PFSK-1 (cell line): Measurements from ENCODE around the gene CASP7.

Experiments
- FOXP2 ChIP-seq: optimal IDR thresholded peaks from 2 replicates; pipeline ENCODE3; 2011; ENCODE audit warnings: borderline replicate concordance, control low read depth, inconsistent platforms; ENCODE audit not compliant: insufficient read depth; ENCODE audit errors: extremely low read length, extremely low read depth
- POLR2AphosphoS5 ChIP-seq: IDR thresholded peaks from 2 replicates; pipeline ENCODE4 v1.6.1; 2012; ENCODE audit warnings: low read depth, mild to moderate bottlenecking, control low read depth, low read length, moderate library complexity
- SIN3A ChIP-seq: IDR thresholded peaks from 2 replicates; pipeline ENCODE4 v1.6.1; 2012; ENCODE audit warnings: mild to moderate bottlenecking, low read length, moderate library complexity, borderline replicate concordance; ENCODE audit not compliant: insufficient read depth
- TAF1 ChIP-seq: IDR thresholded peaks from 2 replicates; pipeline ENCODE4 v1.6.1; 2012; ENCODE audit warnings: low read length, control low read depth, borderline replicate concordance; ENCODE audit not compliant: insufficient read depth
- TF ChIP-seq, protein P1 (sequence below), 2 experiments: IDR thresholded peaks; 2 replicates each; pipeline versions ENCODE4 v1.6.1 to v1.8.0; 2011 to 2012; ENCODE audit warnings: low read depth in 2 of 2, low read length in 2 of 2, control low read depth in 1 of 2, inconsistent platforms in 1 of 2, mild to moderate bottlenecking in 1 of 2, moderate library complexity in 1 of 2; ENCODE audit not compliant: insufficient read depth in 1 of 2

DNA sequence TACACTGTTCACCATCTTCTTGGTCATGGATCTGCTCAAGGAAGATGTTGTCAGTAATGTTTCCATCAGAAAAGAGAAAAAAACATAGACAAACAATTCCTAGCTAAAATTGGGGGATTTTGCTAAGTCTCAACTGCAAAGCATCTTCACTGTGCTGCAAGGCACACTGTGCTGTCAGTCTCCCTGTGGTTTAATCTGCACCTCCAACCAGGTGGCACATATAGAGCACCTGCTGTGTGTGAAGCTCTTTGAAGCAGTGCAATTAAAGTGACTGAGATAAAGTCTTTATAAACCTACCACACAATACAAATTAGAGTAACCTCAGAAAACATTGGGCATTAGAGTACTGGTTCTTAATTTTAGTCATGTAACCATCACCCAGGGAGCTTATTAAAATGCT lies 22.2 kb upstream of the CASP7 start:
- no peak for TF ChIP-seq SIN3A
- TF ChIP-seq, protein P1, sequence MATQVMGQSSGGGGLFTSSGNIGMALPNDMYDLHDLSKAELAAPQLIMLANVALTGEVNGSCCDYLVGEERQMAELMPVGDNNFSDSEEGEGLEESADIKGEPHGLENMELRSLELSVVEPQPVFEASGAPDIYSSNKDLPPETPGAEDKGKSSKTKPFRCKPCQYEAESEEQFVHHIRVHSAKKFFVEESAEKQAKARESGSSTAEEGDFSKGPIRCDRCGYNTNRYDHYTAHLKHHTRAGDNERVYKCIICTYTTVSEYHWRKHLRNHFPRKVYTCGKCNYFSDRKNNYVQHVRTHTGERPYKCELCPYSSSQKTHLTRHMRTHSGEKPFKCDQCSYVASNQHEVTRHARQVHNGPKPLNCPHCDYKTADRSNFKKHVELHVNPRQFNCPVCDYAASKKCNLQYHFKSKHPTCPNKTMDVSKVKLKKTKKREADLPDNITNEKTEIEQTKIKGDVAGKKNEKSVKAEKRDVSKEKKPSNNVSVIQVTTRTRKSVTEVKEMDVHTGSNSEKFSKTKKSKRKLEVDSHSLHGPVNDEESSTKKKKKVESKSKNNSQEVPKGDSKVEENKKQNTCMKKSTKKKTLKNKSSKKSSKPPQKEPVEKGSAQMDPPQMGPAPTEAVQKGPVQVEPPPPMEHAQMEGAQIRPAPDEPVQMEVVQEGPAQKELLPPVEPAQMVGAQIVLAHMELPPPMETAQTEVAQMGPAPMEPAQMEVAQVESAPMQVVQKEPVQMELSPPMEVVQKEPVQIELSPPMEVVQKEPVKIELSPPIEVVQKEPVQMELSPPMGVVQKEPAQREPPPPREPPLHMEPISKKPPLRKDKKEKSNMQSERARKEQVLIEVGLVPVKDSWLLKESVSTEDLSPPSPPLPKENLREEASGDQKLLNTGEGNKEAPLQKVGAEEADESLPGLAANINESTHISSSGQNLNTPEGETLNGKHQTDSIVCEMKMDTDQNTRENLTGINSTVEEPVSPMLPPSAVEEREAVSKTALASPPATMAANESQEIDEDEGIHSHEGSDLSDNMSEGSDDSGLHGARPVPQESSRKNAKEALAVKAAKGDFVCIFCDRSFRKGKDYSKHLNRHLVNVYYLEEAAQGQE (IDR thresholded peaks at IDR 0.05; ENCODE audit: insufficient read depth in 1 of 2, low read depth in 2 of 2, low read length in 2 of 2), result no peak
- TF ChIP-seq POLR2AphosphoS5, result no peak
- no peak for TF ChIP-seq FOXP2
- TF ChIP-seq TAF1, result no peak
